ELR (cell line): Measurements from ENCODE around the gene IFT122.
"Not testable (repeated sequence)": the region's sequence is repeated elsewhere in the genome, so short reads cannot be mapped to it uniquely, and the experiment has no call there.

Experiments
- DNase-seq: peaks from one replicate; pipeline ENCODE4 v3.0.0-alpha.2; 2015; ENCODE audit warnings: low read depth

IFT122 gene

DNA sequence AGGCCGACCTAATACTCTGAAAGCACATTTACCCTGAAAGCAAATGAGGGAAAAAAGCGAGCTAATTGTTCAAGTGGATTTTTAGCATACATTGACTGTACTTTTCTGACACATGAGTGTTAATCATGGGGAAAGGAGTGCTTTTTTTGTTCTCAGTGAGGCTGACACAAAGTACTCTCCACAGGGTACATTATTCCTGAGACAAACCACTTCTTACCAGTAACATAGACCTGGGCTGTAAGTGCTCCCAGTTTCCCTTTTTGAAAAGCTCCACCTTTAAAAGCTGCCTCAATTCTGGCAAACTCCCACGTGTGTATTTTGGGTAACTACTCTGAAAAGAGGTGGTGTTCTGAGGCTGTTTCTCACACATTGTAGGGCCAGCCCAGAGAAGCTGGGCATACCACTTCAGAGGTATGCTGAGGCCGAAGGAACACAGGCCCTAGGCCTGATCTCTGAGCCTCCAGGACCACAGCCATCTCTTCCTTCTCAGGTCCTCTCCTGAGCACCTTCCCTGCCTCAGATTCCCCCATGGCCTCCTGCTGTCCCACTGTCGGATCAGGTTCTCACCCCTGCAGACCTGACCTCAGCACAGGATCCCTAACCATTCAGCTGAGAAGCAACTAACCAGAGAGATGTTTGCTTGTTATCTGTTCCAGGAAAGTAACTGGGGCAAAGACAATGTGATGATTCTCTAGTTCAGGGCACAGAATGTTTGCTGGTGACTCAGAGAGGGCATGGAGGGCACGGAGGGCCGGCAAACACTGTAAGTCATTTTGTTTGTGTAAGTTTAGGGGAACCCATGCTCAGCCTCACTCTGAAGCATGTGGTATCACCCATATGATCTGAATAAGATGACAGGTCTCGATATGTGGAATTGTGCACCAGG lies 58.8 kb downstream of the IFT122 start:
- DNase-seq = not testable (repeated sequence)

DNA sequence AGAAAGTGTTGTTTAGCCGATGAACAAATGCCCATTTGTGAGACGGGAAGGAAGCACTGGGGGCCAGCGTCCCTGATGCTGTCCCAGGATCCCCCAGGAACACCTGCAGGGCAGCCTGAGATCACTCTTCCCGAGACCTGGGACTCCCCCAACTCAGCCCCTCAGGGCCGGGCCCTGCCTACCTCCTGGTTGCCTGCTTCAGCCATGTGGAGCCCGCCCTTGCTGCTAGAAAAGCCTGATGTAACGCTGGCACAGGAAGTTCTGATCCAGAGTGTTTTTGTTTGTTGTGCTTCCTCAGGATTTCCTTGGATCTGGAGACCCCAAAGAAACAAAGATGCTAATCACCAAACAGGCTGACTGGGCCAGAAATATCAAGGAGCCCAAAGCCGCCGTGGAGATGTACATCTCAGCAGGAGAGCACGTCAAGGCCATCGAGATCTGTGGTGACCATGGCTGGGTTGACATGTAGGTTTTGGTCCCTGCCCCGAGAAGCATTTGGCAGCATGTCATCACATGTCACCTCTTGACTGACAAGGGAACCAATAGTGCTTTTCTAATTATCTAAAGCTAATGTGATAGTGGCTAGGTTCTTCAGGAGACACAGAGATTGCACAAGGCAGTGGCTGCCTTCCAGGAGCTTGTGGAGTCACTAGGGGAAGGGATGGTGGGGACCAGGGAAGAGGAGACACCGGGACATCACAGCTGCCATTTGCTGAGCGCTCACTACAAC lies 59.7 kb downstream of the IFT122 start:
- not testable (repeated sequence) for DNase-seq

DNA sequence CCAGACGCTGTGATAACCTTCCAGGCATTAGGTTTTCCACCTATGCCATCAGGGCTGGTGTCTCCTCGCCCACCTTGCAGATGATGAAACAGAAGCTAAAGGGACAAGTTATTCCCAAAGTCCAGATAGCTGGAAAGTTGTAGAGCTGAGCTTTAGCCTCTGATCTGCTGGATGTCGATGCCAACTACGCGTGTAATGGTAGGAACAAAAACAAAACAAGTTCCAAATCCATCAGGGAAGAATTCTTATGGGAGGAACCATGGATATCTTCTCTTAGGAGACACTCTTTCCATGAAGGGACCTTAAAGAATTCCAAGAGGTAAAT lies 60.3 kb downstream of the IFT122 start:
- no peak for DNase-seq

DNA sequence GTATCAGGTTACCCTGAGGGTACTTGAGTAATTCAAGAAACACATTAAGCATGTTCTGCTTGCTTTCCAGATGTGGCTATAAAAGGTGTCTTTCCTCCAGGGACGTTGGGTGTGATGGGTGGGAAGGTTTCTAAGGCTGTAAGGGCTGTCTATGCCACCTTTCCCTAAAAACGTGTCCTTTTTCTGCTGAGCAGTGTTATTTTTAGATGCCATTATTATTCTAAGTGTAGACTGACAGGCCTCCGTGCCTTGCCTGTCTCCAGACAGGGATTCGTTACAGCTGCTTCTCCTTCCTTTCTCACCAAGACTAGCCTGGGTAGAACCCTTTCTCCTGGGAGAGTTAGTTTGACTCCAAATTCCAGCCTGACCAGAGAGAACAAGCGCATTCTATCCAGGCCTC lies 61.6 kb downstream of the IFT122 start:
- DNase-seq = no peak

DNA sequence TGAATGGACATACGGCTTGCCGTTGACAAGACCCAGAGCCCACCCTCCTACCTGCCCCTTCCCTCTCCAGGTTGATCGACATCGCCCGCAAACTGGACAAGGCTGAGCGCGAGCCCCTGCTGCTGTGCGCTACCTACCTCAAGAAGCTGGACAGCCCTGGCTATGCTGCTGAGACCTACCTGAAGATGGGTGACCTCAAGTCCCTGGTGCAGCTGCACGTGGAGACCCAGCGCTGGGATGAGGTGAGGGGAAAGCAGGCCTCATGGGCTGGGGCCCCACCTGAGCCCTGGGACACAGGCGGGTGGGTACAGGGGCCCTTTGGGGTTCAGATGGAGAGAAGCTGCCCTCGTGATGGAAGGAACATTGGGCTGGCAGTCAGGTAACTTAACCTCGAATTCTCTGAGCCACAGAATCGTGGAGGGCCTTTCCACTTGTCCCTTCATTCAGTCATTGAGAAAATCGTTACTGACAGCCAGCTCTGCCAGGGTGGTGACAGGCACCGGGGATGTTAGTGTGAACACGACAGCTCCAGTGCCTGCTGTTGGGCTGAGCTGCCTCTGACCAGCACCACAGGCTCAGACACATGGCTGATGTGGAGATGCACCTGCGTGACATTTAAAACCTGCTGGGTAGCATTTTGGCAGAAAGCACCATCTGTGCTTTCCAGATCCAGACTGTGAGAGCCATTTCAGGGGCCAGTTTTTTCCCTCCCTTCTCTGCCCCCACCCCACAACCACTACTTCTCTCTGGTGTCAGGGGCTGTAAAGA lies 62.8 kb downstream of the IFT122 start:
- no peak for DNase-seq

DNA sequence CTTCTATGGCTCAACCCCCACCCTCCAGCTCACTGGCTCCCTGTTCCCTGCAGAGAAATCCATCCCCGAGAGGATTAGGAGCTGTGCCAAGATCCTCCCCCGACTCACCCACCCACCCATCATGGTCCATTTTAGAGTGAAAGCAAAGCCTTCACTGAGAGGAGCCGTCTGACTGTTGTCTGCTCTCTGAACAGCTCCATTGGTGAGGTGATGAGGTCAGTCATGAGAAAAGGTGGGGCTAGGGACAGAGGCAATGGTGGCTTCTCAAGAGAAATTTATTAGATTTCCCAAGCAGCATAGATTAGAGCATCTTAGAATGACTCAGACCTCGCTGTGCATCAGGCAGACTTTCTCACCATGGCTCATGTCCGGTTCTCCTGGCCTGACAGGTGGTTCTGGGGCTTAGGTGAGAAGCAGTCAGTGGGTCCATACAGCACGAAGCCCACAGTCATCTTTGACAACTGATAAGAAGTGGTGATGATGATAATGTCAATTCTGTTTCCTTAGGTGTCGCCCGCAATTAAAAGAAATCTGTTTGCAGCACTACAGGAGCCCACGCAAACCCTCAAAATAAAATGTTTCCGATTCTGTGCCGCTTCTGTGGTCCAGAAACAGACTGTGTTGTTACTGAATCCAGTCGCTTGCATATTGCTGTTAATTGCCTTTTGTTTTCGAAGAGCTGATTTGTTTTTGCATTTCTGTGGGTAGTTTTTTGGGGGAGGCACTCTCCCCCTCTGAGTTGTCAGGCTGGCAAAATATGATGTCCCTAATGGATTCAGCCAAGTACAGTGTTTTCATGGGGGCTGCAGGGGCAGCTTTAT lies 63.7 kb downstream of the IFT122 start:
- DNase-seq = peak; percentile 81

DNA sequence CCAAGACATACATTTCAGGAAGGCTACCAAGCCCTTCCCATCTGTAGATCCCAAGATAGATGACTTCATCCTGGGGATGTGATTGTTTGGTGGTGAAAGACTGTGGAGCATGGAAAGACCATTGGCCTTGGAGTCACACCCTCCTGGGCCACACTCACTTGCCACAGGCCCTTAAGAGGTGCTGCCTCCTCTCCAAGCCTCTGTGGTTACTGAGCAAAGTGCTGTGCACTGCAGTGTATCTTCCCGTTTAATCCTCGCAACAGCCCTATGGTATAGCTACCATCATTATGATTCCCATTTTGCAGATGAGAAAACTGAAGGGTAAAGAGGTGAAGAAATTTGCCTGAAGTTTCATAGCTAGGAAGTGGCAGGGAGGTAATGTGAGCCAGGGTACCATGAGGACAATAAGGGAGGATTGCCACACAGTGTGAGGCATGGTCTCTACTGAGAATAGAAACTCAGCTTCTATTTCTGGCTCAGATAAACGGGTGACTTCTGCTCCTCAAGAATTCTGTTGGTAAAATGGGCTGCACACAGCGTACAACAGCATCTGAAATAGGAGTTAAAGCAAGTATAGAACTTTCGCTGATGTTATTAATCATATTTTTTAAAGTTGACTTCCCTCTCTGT lies 64.6 kb downstream of the IFT122 start:
- no peak for DNase-seq

DNA sequence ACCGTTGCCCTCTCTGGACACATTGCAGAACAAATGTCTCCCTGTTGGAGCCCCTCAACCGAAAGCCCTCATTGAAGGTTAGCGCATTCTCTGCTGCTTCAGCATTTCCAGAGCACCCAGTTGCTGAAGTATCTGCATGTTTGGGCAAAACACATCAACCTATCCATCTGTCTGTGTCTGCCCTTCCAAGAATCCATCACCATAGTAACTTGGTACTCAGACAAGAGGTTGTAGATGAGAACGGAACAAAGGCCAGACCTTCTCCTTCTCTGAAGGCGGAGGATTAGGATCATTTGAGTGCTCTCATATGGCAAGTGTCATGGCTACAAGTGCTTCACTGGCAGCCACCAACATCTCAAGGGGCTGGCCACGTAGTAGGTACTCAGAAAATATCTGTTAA lies 65.3 kb downstream of the IFT122 start:
- DNase-seq = no peak

DNA sequence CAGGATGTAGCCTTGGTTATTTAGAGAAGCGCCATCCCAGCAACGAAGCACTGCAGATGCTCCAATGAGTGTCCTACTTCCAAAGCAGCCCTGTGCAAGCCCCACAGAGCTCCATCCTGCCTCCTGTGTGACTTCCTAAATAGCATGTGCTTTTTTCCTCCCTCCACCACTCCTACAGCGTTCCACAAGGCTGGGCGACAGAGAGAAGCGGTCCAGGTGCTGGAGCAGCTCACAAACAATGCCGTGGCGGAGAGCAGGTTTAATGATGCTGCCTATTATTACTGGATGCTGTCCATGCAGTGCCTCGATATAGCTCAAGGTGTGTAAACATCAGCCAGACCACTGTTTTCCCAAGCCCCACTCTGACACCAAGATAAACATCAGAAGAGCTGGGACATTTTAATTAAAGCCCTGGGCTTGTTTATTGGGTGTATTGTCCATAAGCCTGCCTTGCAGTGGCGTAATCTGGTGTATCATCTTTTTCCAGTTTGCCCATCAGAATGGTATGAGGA lies 66.3 kb downstream of the IFT122 start:
- no peak for DNase-seq

DNA sequence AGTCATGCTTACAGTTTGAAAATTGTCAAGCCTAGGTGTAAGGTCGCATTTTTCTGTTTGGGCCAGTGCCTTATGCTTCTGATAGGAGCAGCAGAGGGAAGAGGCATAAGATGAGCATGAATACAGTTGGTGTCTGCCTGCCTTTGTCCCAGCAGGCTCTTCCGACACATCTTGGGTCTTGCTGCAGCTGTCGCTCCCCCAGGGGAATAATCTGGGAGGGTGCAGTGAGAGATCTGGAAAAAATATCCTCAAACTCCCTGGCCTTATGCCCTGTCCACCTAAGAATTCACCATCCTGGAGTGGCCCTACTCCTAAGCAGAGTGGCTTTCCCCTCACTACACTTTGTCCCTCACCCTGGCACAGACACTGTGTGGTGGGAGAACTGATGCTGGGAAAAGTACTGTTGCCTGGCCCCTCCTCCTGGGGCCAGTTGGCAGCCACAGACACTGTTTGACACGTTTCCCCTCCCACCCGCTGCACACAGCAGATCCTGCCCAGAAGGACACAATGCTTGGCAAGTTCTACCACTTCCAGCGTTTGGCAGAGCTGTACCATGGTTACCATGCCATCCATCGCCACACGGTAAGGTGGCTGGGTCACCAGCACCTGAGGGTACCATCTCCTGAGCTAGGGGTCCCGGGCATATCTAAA lies 67.3 kb downstream of the IFT122 start:
- no peak for DNase-seq

DNA sequence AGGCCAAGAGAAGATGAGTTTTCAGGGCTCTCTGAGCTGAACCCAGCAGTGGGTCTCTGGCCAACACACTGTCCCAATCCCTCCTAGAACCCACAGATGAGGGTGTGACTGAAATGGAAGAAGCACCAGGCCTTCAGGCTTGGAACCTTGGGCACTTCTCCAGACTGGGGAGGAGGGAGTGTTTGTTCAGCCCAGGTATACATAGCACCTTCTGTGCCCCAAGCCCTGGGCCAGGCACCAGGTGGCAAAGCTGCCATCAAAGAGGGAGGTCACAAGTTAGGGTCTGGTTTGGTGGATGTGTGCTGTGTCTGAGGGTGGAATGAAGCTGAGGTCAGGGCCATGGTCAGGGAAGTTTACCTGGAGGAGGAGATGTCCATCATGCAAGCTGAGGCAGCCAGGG lies 72.6 kb downstream of the IFT122 start:
- no peak for DNase-seq

DNA sequence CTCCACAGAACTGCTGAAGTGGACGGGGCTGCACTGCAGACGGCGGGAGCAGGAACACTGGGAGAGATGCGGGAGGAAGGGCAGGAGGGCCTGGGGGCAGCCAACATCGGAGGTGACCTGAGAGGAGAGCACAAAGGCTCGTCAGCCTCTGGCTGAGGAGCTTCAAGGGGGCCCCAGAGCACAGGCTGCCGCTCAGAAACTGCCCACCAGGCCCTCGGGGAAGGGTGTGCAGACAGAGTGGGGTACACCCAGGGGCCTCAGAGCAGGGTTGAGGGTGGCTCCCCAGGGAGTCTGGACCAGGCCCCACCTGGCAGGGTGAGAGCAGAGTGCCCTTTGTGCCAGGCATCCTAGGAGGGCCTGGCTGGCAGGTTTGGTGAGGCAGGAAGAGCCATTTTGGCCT lies 73.7 kb downstream of the IFT122 start:
- no peak for DNase-seq

DNA sequence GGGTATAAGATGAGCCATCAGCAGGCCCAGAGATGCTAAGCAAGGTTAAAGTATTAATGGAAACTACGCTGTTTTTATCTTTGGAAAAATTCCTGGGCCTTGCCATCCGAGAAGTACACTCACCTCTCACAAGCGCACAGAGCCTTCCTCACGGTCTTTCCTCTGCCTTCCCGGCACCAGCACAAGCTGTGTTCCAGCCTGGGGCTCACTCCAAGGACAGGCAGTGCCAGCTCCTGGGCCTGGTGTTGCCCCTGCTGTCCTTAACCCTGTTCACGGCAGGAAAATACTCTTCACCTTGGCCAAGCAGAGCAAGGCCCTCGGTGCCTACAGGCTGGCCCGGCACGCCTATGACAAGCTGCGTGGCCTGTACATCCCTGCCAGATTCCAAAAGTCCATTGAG lies 74.1 kb downstream of the IFT122 start:
- no peak for DNase-seq

DNA sequence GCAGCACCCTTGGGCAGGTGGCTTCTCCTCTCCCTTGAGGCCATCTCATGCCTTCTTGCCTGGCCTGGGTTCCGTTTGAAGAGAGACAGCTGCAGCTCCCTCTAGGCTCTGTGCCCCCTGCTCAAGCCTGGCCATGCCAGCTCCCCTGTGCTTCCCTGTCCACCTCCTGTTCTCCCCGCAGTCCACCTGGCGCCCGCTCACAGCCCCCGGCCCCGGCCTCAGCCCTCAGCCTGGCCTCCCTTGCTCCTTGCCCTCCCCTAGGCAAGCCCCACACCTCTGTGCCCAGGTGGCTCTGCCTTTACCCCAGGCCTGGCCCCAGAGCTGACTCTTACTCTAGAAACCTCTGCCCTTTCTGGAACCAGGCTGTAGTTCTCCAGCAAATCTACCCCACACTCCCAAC lies 74.5 kb downstream of the IFT122 start:
- DNase-seq = no peak

DNA sequence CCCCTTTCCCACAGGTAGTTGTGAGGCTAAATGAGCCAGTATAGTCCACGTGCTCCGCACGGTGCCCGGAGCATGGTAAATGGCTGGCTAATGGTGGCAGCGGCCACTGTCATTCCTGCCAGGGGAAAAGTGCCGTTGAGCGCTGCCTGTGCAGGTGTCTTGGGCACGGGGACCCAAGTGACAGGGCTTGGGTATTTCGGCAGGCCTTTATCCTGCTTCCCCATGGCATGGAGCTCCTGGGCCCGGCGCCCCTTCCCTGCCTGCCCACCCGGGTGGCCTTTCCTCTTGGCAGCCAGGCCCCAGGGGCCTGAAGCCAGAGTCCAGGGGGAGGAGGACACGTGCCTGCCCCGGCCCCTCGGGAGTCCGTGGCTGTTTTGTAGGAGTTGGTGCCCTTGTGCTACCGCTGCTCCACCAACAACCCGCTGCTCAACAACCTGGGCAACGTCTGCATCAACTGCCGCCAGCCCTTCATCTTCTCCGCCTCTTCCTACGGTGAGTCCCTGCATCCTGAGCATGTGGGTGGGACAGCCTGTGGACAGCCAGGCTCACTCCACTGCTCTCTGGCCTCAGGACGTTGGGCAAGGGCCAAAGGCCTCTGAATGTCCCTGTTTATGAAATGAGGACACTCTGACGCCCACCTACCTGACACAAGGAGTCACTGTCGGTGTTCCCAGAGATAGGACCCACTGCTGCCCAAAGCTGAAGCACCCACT lies 75.2 kb downstream of the IFT122 start:
- not testable (repeated sequence) for DNase-seq

DNA sequence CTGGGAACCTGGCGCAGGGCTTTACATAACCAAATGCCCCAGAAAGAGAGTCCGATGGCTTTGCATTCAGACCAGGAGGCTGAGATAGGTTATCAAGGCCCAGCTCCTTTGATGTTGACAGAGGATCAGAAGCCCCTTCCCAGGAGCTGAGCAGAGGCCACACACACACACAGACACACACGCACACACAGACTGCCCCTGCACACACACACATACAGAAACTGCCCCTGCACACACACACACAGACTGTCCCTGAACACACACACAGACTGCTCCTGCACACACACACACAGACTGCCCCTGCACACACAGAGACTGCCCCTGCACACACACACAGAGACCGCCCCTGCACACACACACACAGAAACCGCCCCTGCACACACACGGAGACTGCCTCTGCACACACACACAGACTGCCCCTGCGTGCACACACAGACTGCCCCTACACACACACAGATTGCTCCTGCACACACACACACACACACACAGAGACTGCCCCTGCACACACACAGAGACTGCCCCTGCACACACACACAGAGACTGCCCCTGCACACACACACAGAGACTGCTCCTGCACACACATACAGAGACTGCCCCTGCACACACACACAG lies 75.9 kb downstream of the IFT122 start:
- not testable (repeated sequence) for DNase-seq

DNA sequence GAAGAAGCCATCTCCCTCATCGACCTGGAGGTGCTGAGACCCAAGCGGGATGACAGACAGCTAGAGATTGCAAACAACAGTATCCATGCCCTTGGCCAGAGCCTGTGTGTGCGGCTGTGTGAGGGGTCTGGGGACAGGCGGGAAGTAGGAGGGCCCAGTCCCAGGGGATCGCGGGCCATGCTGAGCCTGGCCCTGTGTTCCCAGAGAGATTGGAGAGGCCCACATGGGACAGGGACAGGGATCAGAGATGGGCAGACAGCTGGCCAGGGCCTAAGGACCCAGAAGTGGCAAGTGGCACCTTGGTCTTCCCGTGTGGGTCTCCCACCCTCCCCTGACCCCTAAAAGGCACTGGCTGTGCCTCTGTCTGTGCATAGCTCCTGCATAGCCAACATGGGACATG lies 77.5 kb downstream of the IFT122 start:
- no peak for DNase-seq

DNA sequence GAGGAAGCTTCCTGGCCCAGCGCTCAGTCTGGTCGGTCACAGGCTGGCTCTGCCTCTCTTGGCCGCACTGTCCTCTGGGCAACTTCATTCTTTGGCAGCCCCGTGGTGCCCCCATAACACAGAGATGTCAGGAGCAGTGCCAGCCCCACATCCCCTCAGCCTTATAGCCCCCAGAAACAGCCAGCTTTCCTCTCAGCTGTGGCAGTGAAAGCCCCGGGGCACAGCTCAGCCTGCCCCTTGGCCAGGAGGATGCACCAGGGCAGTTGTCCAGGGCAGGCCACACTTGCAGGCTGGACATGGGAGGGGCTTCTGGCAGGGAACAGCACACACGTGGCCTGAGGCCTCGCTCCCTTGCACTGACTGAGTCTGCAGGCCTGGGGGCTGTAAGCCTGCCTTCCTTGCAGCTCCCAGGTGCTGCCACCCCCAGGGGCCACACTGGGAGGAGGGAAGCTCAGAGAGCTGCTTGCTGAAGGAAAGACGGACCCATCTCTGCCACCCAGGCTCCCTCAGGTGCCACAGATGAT lies 78.1 kb downstream of the IFT122 start:
- no peak for DNase-seq

DNA sequence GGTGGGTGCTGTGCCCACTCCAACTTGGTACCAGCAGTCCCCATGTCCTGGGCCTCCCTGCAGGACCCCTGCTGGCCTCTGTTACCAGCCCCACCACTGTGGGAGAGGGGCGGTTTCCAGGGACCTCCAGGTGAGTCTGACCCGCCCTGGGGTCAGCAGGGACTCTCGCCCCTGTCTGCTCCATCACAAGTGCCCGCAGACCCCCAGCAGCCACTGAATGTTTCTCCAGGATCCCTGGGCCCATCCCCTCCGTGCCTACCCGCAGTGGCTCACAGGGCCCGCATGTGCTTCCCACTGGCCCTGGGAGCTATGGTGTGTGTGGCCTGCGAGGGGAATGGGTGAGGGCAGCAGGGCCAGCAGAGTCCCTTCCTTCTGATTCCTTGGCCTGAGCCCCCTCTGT lies 78.6 kb downstream of the IFT122 start:
- DNase-seq = no peak
